Endodermal cell (in vitro differentiated cells): Measurements from ENCODE around the gene MASP1. TPM values are rescaled to one million over a fixed set of nuclear protein-coding genes. Genes with fewer than 3 reads are reported as not detected.

Source experiments
- DNase-seq: peaks from one replicate; pipeline ENCODE4 v3.0.0-alpha.2; 2017
- H3K27ac ChIP-seq: 2 replicates; pipeline ENCODE4 v1.5.1; 2013; ENCODE audit warnings: mild to moderate bottlenecking, low read depth, low read length, moderate library complexity
- H3K27me3 ChIP-seq: 2 replicates; pipeline ENCODE4 v1.6.1; 2013; ENCODE audit warnings: mild to moderate bottlenecking, low read length, moderate library complexity; ENCODE audit not compliant: insufficient read depth, control insufficient read depth, poor library complexity, severe bottlenecking
- H3K36me3 ChIP-seq: 2 replicates; pipeline ENCODE4 v1.7.0; 2013; ENCODE audit warnings: mild to moderate bottlenecking, low read length, moderate library complexity; ENCODE audit not compliant: control insufficient read depth, insufficient read depth
- H3K4me1 ChIP-seq: one replicate; pipeline ENCODE4 v1.7.0; 2013; ENCODE audit warnings: low read length; ENCODE audit not compliant: control insufficient read depth, insufficient read depth
- H3K4me3 ChIP-seq: 2 replicates; pipeline ENCODE4 v1.5.1; 2013; ENCODE audit warnings: mild to moderate bottlenecking, low read length, moderate library complexity
- H3K9ac ChIP-seq: 2 replicates; pipeline ENCODE4 v1.6.1; 2013; ENCODE audit warnings: mild to moderate bottlenecking, low read length, moderate library complexity; ENCODE audit not compliant: poor library complexity, severe bottlenecking; ENCODE audit errors: extremely low read depth
- H3K9me3 ChIP-seq: 2 replicates; pipeline ENCODE4 v1.6.1; 2013; ENCODE audit warnings: mild to moderate bottlenecking, low read length, moderate library complexity; ENCODE audit not compliant: control insufficient read depth
- H3K27ac Mint-ChIP-seq: 2 replicates; pipeline ENCODE4 v1.8.0; 2020; ENCODE audit warnings: mixed read lengths
- H3K27me3 Mint-ChIP-seq: 2 replicates; pipeline ENCODE4 v1.8.0; 2021; ENCODE audit warnings: mild to moderate bottlenecking, mixed read lengths; ENCODE audit not compliant: insufficient read depth
- H3K36me3 Mint-ChIP-seq: 2 replicates; pipeline ENCODE4 v1.8.0; 2020; ENCODE audit warnings: low read depth, mixed read lengths
- H3K4me1 Mint-ChIP-seq: 2 replicates; pipeline ENCODE4 v1.8.0; 2020; ENCODE audit warnings: mixed read lengths
- H3K4me3 Mint-ChIP-seq: 2 replicates; pipeline ENCODE4 v1.8.0; 2020; ENCODE audit warnings: mild to moderate bottlenecking, moderate library complexity, mixed read lengths
- H3K9me3 Mint-ChIP-seq: 2 replicates; pipeline ENCODE4 v1.8.0; 2020; ENCODE audit warnings: mild to moderate bottlenecking, mixed read lengths
- WGBS, 2 experiments: methylation state at CpG; one replicate each; pipeline versions ENCODE4 v1.1.5 to v1.1.7; 2013; ENCODE audit warnings: missing lambda C conversion rate in 2 of 2, mixed read lengths in 1 of 2; ENCODE audit not compliant: insufficient coverage in 1 of 2, insufficient read length in 1 of 2; 5-methylcytosine and 5-hydroxymethylcytosine counted together
- total RNA-seq, 2 donors: library from RNA; stranded (reverse); fragmentation: NEBNext Ultra II Directional in 1 of 2; extraction: Animal tissue kit (Norgen Biotek cat#: 25700) in 1 of 2; gene quantifications; 2 replicates in 1 of 2; 3 replicates in 1 of 2; pipeline ENCODE4 v1.2.1, GENCODE V29; 2021
- TF ChIP-seq, protein P1 (sequence below): fragments of 200-600 bp; sonication (generic); conservative IDR thresholded peaks from 2 replicates; pipeline ENCODE4 v1.5.0; 2021; ENCODE audit warnings: antibody characterized with exemption, mild to moderate bottlenecking

The MASP1 gene
- total RNA-seq, 2 donors from 2014 or later = 0.09 to 0.57 TPM

- Mint-ChIP-seq H3K27ac (no peak overlapping the region), H3K4me3 (no peak overlapping the region), H3K27me3 (peaks cover 4% of the 10 kb centered on the region), H3K4me1 (no peaks in the 10 kb centered on the region), H3K9me3 (no peaks in the 10 kb centered on the region), H3K36me3 (no peaks in the 10 kb centered on the region)
- peaks cover 6% of the 10 kb centered on the region for H3K27me3 ChIP-seq
- TF ChIP-seq, protein P1, sequence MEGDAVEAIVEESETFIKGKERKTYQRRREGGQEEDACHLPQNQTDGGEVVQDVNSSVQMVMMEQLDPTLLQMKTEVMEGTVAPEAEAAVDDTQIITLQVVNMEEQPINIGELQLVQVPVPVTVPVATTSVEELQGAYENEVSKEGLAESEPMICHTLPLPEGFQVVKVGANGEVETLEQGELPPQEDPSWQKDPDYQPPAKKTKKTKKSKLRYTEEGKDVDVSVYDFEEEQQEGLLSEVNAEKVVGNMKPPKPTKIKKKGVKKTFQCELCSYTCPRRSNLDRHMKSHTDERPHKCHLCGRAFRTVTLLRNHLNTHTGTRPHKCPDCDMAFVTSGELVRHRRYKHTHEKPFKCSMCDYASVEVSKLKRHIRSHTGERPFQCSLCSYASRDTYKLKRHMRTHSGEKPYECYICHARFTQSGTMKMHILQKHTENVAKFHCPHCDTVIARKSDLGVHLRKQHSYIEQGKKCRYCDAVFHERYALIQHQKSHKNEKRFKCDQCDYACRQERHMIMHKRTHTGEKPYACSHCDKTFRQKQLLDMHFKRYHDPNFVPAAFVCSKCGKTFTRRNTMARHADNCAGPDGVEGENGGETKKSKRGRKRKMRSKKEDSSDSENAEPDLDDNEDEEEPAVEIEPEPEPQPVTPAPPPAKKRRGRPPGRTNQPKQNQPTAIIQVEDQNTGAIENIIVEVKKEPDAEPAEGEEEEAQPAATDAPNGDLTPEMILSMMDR = no peak
- DNase-seq = no peak
- 88% methylated on average over 1 of the region's 1 CpG; no CpG with 5 or more reads in 1 of the 2 experiments for WGBS, 2 experiments
- no peak overlapping the region for H3K9ac ChIP-seq
- no peak overlapping the region for H3K4me3 ChIP-seq
- no peaks in the 10 kb centered on the region for H3K36me3 ChIP-seq
- H3K4me1 ChIP-seq = no peaks in the 10 kb centered on the region
- H3K27ac ChIP-seq = no peak overlapping the region
- no peaks in the 10 kb centered on the region for H3K9me3 ChIP-seq
Observed at GRCh38 chr3:187230011-187230410, 61.5 kb downstream of the MASP1 start.

DNA sequence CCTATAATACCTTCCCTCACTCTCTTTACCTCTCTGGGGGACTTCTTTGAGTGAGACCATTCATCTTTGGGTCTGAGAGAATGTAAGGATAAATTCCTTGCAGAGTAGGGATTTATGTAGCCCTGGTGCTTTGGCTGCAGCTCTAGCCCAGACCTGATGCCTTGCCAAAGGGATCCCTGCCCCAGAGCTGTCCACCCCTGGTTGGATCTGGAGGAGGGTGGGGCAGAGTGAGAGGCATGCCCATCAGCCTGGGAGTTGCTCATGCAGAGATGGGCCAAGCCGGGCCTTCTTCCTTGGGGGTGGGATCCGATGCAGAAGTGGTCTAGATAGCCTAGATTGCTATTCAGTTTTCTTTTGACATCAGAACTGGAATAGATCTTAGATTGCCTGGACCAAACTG, 62.8 kb downstream of the MASP1 start:
- WGBS, 2 experiments = 80 to 89% methylated on average over 1 to 2 of the region's 2 CpGs
- Mint-ChIP-seq H3K27me3 (peaks cover 4% of the 10 kb centered on the region), H3K9me3 (no peaks in the 10 kb centered on the region), H3K4me3 (no peak overlapping the region), H3K36me3 (no peaks in the 10 kb centered on the region), H3K27ac (no peak overlapping the region), H3K4me1 (no peaks in the 10 kb centered on the region)
- Histone ChIP-seq H3K4me1 (no peaks in the 10 kb centered on the region), H3K27ac (no peak overlapping the region), H3K9ac (no peak overlapping the region), H3K27me3 (peaks cover 6% of the 10 kb centered on the region), H3K36me3 (no peaks in the 10 kb centered on the region), H3K4me3 (no peak overlapping the region), H3K9me3 (no peaks in the 10 kb centered on the region)
- TF ChIP-seq, protein P1 = no peak
- DNase-seq = no peak

- DNase-seq = no peak
- H3K36me3 ChIP-seq = no peaks in the 10 kb centered on the region
- H3K9me3 ChIP-seq = no peaks in the 10 kb centered on the region
- no peak overlapping the region for H3K4me3 ChIP-seq
- Mint-ChIP-seq H3K36me3 (no peaks in the 10 kb centered on the region), H3K9me3 (no peaks in the 10 kb centered on the region), H3K4me1 (no peaks in the 10 kb centered on the region), H3K27me3 (peaks cover 6% of the 10 kb centered on the region), H3K27ac (no peak overlapping the region), H3K4me3 (no peak overlapping the region)
- H3K9ac ChIP-seq = no peak overlapping the region
- no peak overlapping the region for H3K27ac ChIP-seq
- WGBS, 2 experiments = 97 to 100% methylated on average over 4 to 7 of the region's 7 CpGs
- H3K4me1 ChIP-seq = no peaks in the 10 kb centered on the region
- TF ChIP-seq, protein P1 = no peak
- H3K27me3 ChIP-seq = peaks cover 6% of the 10 kb centered on the region
Observed at GRCh38 chr3:187227658-187228258, 63.8 kb downstream of the MASP1 start.
